ENCODE results near the gene NCOA1.

NCOA1 gene

GRCh38 chr2:24558781-24559472 lies 67.9 kb downstream of the NCOA1 start:
- no peak for ATAC-seq
- TF ChIP-seq SNAI2 (CRISPR knock-in tag; IDR thresholded peaks at IDR 0.05) = no peak
- no peak for TF ChIP-seq ZNF70 (CRISPR knock-in tag; IDR thresholded peaks at IDR 0.05)
- TF ChIP-seq ZC3H10 (CRISPR knock-in tag; IDR thresholded peaks at IDR 0.05) = no peak
- no peak for TF ChIP-seq PATZ1 (CRISPR knock-in tag; IDR thresholded peaks at IDR 0.05; ENCODE audit: borderline replicate concordance)
- no peak for TF ChIP-seq ZFP3 (CRISPR knock-in tag; IDR thresholded peaks at IDR 0.05)
- no peak for TF ChIP-seq CSRNP3 (CRISPR knock-in tag; IDR thresholded peaks at IDR 0.05)
- TF ChIP-seq RARB (CRISPR knock-in tag; IDR thresholded peaks at IDR 0.05) = no peak
- no peak for TF ChIP-seq TCF4 (CRISPR knock-in tag; IDR thresholded peaks at IDR 0.05; ENCODE audit: borderline replicate concordance)
- no peak for TF ChIP-seq ISL1 (CRISPR knock-in tag; IDR thresholded peaks at IDR 0.05)
- no peak for TF ChIP-seq CREB5 (CRISPR knock-in tag; IDR thresholded peaks at IDR 0.05; ENCODE audit: low read depth)
- TF ChIP-seq BACH2 (CRISPR knock-in tag; IDR thresholded peaks at IDR 0.05; ENCODE audit: borderline replicate concordance) = no peak
- no peak for TF ChIP-seq ZFP30 (CRISPR knock-in tag; IDR thresholded peaks at IDR 0.05)
- no peak for TF ChIP-seq GLIS3 (CRISPR knock-in tag; IDR thresholded peaks at IDR 0.05)
- TF ChIP-seq ESRRG (CRISPR knock-in tag; IDR thresholded peaks at IDR 0.05) = no peak

- no peak for ATAC-seq
- TF ChIP-seq ZNF8 (CRISPR knock-in tag; IDR thresholded peaks at IDR 0.05) (no peak), ISL1 (CRISPR knock-in tag; IDR thresholded peaks at IDR 0.05) (no peak), RARB (CRISPR knock-in tag; IDR thresholded peaks at IDR 0.05) (no peak), TOX (CRISPR knock-in tag; IDR thresholded peaks at IDR 0.05; ENCODE audit: borderline replicate concordance) (no peak), GLIS3 (CRISPR knock-in tag; IDR thresholded peaks at IDR 0.05) (no peak), TSHZ2 (CRISPR knock-in tag; IDR thresholded peaks at IDR 0.05) (no peak), CREB5 (CRISPR knock-in tag; IDR thresholded peaks at IDR 0.05; ENCODE audit: low read depth) (no peak), BACH2 (CRISPR knock-in tag; IDR thresholded peaks at IDR 0.05; ENCODE audit: borderline replicate concordance) (no peak), ZNF565 (CRISPR knock-in tag; conservative IDR thresholded peaks at IDR 0.05; ENCODE audit: low read depth) (no peak), PPARA (CRISPR knock-in tag; IDR thresholded peaks at IDR 0.05; ENCODE audit: borderline replicate concordance) (no peak), ZNF70 (CRISPR knock-in tag; IDR thresholded peaks at IDR 0.05) (no peak), ARNTL (CRISPR knock-in tag; IDR thresholded peaks at IDR 0.05; ENCODE audit: borderline replicate concordance, low read depth) (no peak), ZFP3 (CRISPR knock-in tag; IDR thresholded peaks at IDR 0.05) (no peak), ZC3H10 (CRISPR knock-in tag; IDR thresholded peaks at IDR 0.05) (no peak), TCF4 (CRISPR knock-in tag; IDR thresholded peaks at IDR 0.05; ENCODE audit: borderline replicate concordance) (no peak), CSDC2 (CRISPR knock-in tag; IDR thresholded peaks at IDR 0.05) (no peak), ZFP30 (CRISPR knock-in tag; IDR thresholded peaks at IDR 0.05) (no peak), CSRNP3 (CRISPR knock-in tag; IDR thresholded peaks at IDR 0.05) (no peak), POU6F1 (CRISPR knock-in tag; IDR thresholded peaks at IDR 0.05; ENCODE audit: borderline replicate concordance, low read depth) (no peak)
Measured at GRCh38 chr2:24559473-24560113, 68.5 kb downstream of the NCOA1 start.

Measured in SK-N-SH treated with all-trans-retinoic acid at 6 μM for 48 hours (cell line).